H1 (cell line): Measurements from ENCODE around the gene PHKA2. TPM values are rescaled to one million over a fixed set of nuclear protein-coding genes. Genes with fewer than 3 reads are reported as not detected.

Source experiments
- CTCF ChIA-PET: fragments of 300-600 bp; sonication (Branson Sonifier 250); formaldehyde crosslinking; loops from one replicate; lab custom pipeline; 2021; ENCODE audit not compliant: partially characterized antibody; lab: Charles Lee
- POLR2A ChIA-PET: fragments of 300-600 bp; sonication (Branson Sonifier 250); formaldehyde crosslinking; loops from one replicate; lab custom pipeline; 2021; ENCODE audit warnings: inconsistent platforms; ENCODE audit not compliant: partially characterized antibody; lab: Charles Lee
- DNase-seq, 2 experiments: peaks; one replicate each; pipeline versions ENCODE4 v3.0.0 to v3.0.0-alpha.2; 2010 to 2022; ENCODE audit warnings: low spot score in 2 of 2, low read depth in 1 of 2, mixed read lengths in 1 of 2
- FAIRE-seq: peaks from 2 replicates; lab custom pipeline; 2011; peaks lifted over from hg19 to GRCh38; lab: Jason Lieb, UNC
- H2AFZ ChIP-seq: 2 replicates; pipeline ENCODE4 v1.8.1; 2012; ENCODE audit warnings: low read length, inconsistent platforms
- H2AK5ac ChIP-seq: 2 replicates; pipeline ENCODE4 v1.6.1; 2013; ENCODE audit warnings: low read depth, low read length
- H2BK120ac ChIP-seq: replicated peaks from 2 replicates; pipeline ENCODE3; 2013; ENCODE audit warnings: low read depth, low read length, inconsistent platforms
- H2BK12ac ChIP-seq: 2 replicates; pipeline ENCODE4 v1.6.1; 2013; ENCODE audit warnings: low read depth, low read length
- H2BK15ac ChIP-seq: 2 replicates; pipeline ENCODE4 v1.6.1; 2013; ENCODE audit warnings: low read length
- H2BK20ac ChIP-seq: 2 replicates; pipeline ENCODE4 v1.6.1; 2013; ENCODE audit warnings: low read length
- H2BK5ac ChIP-seq: 2 replicates; pipeline ENCODE4 v1.6.1; 2013; ENCODE audit warnings: low read depth, low read length
- H3K14ac ChIP-seq: 2 replicates; pipeline ENCODE4 v1.6.1; 2013; ENCODE audit warnings: inconsistent platforms; ENCODE audit not compliant: insufficient read length
- H3K18ac ChIP-seq: 2 replicates; pipeline ENCODE4 v1.6.1; 2013; ENCODE audit warnings: low read length; ENCODE audit errors: extremely low read depth
- H3K23ac ChIP-seq: 2 replicates; pipeline ENCODE4 v1.6.1; 2013; ENCODE audit warnings: inconsistent platforms; ENCODE audit not compliant: insufficient read length
- H3K23me2 ChIP-seq: 2 replicates; pipeline ENCODE4 v1.6.1; 2013; ENCODE audit warnings: low read depth, low read length
- H3K27ac ChIP-seq: 2 replicates; pipeline ENCODE4 v1.6.1; 2011; ENCODE audit warnings: low read depth, low read length, inconsistent platforms
- H3K27me3 ChIP-seq, 4 experiments: replicated peaks in 1 of 4; 1 replicate in 1 of 4; 2 replicates in 3 of 4; pipeline versions ENCODE4 v1.6.1 to v1.8.1; 2011 to 2013; ENCODE audit warnings: low read length in 3 of 4, mild to moderate bottlenecking in 3 of 4, inconsistent platforms in 2 of 4, mixed read lengths in 2 of 4, moderate library complexity in 1 of 4; ENCODE audit not compliant: control insufficient read depth in 3 of 4, insufficient read depth in 3 of 4; ENCODE audit errors: extremely low read depth in 1 of 4
- H3K36me3 ChIP-seq, 4 experiments: 2 replicates each; pipeline versions ENCODE4 v1.6.1 to v1.8.1; 2011 to 2013; ENCODE audit warnings: mild to moderate bottlenecking in 4 of 4, low read length in 3 of 4, moderate library complexity in 2 of 4, control low read depth in 1 of 4, inconsistent platforms in 1 of 4; ENCODE audit not compliant: insufficient read depth in 4 of 4, control insufficient read depth in 2 of 4
- H3K4ac ChIP-seq: replicated peaks from 2 replicates; pipeline ENCODE3; 2013; ENCODE audit warnings: low read length, low read depth, mixed read lengths, inconsistent platforms; ENCODE audit not compliant: insufficient read length
- H3K4me1 ChIP-seq, 4 experiments: replicated peaks in 1 of 4; 1 replicate in 1 of 4; 2 replicates in 3 of 4; pipeline versions ENCODE4 v1.6.1 to v1.8.1; 2011 to 2013; ENCODE audit warnings: low read length in 3 of 4, inconsistent platforms in 2 of 4, mixed read lengths in 1 of 4; ENCODE audit not compliant: insufficient read depth in 4 of 4, control insufficient read depth in 3 of 4
- H3K4me2 ChIP-seq, 2 experiments: 2 replicates each; pipeline versions ENCODE4 v1.6.1 to v1.8.1; 2011 to 2013; ENCODE audit warnings: low read depth in 2 of 2, low read length in 2 of 2, control low read depth in 1 of 2, inconsistent platforms in 1 of 2, mild to moderate bottlenecking in 1 of 2; ENCODE audit not compliant: insufficient read depth in 1 of 2
- H3K4me3 ChIP-seq, 4 experiments: fragments of 200-600, 300-600 bp in 1 of 4; sonication (generic), shearing (Covaris generic), sonication (Bioruptor Twin) in 1 of 4; 2 replicates each; pipeline versions ENCODE4 v1.5.1 to v1.8.1; 2011 to 2016; ENCODE audit warnings: low read length in 4 of 4, low read depth in 3 of 4, control low read depth in 2 of 4, inconsistent platforms in 2 of 4, mild to moderate bottlenecking in 2 of 4, mixed read lengths in 1 of 4, moderate library complexity in 1 of 4; ENCODE audit not compliant: insufficient read depth in 2 of 4; ENCODE audit errors: extremely low read depth in 1 of 4
- H3K56ac ChIP-seq: replicated peaks from 2 replicates; pipeline ENCODE3; 2013; ENCODE audit warnings: low read depth, mild to moderate bottlenecking, mixed read lengths, low read length, inconsistent platforms; ENCODE audit not compliant: insufficient read length
- H3K79me1 ChIP-seq: 2 replicates; pipeline ENCODE4 v1.6.1; 2013; ENCODE audit warnings: low read depth, low read length, control low read depth
- H3K79me2 ChIP-seq, 2 experiments: 2 replicates each; pipeline versions ENCODE4 v1.6.1 to v1.8.1; 2012 to 2013; ENCODE audit warnings: low read length in 2 of 2, mild to moderate bottlenecking in 2 of 2, inconsistent platforms in 1 of 2; ENCODE audit not compliant: insufficient read depth in 2 of 2, control insufficient read depth in 1 of 2
- H3K9ac ChIP-seq, 4 experiments: replicated peaks in 1 of 4; 1 replicate in 1 of 4; 2 replicates in 3 of 4; pipeline versions ENCODE4 v1.6.1 to v1.8.1; 2011 to 2013; ENCODE audit warnings: low read depth in 3 of 4, low read length in 3 of 4, control low read depth in 2 of 4, mild to moderate bottlenecking in 2 of 4, moderate library complexity in 2 of 4, inconsistent platforms in 1 of 4; ENCODE audit errors: extremely low read depth in 1 of 4
- H3K9me3 ChIP-seq, 2 experiments: 2 replicates each; pipeline versions ENCODE4 v1.6.1 to v1.8.1; 2012 to 2013; ENCODE audit warnings: mild to moderate bottlenecking in 2 of 2, moderate library complexity in 2 of 2, control low read depth in 1 of 2, inconsistent platforms in 1 of 2, low read depth in 1 of 2, low read length in 1 of 2, mixed read lengths in 1 of 2; ENCODE audit not compliant: insufficient read depth in 2 of 2
- H4K20me1 ChIP-seq, 2 experiments: replicated peaks in 1 of 2; 2 replicates each; pipeline versions ENCODE3 to v1.8.1; 2011 to 2013; ENCODE audit warnings: inconsistent platforms in 2 of 2, low read length in 2 of 2, mild to moderate bottlenecking in 1 of 2; ENCODE audit not compliant: insufficient read depth in 2 of 2, control insufficient read depth in 1 of 2
- H4K5ac ChIP-seq: 2 replicates; pipeline ENCODE4 v1.6.1; 2013; ENCODE audit warnings: low read length, low read depth, mixed read lengths, inconsistent platforms; ENCODE audit not compliant: insufficient read length
- H4K8ac ChIP-seq: 2 replicates; pipeline ENCODE4 v1.8.0; 2013; ENCODE audit warnings: mild to moderate bottlenecking, moderate library complexity, low read length, inconsistent platforms; ENCODE audit not compliant: insufficient read depth; ENCODE audit errors: extremely low read depth
- H4K91ac ChIP-seq: replicated peaks from 2 replicates; pipeline ENCODE3; 2013; ENCODE audit warnings: low read length, mixed read lengths, inconsistent platforms; ENCODE audit not compliant: insufficient read length
- ASH2L ChIP-seq: fragments of 200-600, 300-600 bp; sonication (generic); IDR thresholded peaks from one replicate; pipeline ENCODE4 v1.7.1; 2017; ENCODE audit warnings: low read length
- BRCA1 ChIP-seq: IDR thresholded peaks from 2 replicates; pipeline ENCODE4 v1.6.1; 2012; ENCODE audit warnings: low read depth, low read length, improper control_type of control experiment
- CHD2 ChIP-seq: IDR thresholded peaks from 2 replicates; pipeline ENCODE4 v1.6.1; 2012; ENCODE audit warnings: low read length, improper control_type of control experiment
- CREB1 ChIP-seq: IDR thresholded peaks from 2 replicates; pipeline ENCODE4 v1.6.1; 2012; ENCODE audit warnings: inconsistent platforms
- CTBP2 ChIP-seq: IDR thresholded peaks from 2 replicates; pipeline ENCODE4 v1.7.0; 2011; ENCODE audit warnings: borderline replicate concordance, mild to moderate bottlenecking, moderate library complexity, mixed read lengths, low read length; ENCODE audit not compliant: insufficient read depth, insufficient read length
- HDAC2 ChIP-seq, 2 experiments: fragments of 300-600 bp in 1 of 2; sonication (generic) in 1 of 2; IDR thresholded peaks; 2 replicates each; pipeline ENCODE4 v1.6.1; 2011 to 2012; ENCODE audit warnings: low read depth in 2 of 2, low read length in 2 of 2, mild to moderate bottlenecking in 2 of 2, moderate library complexity in 2 of 2, borderline replicate concordance in 1 of 2, inconsistent platforms in 1 of 2
- HDAC6 ChIP-seq: IDR thresholded peaks from one replicate; pipeline ENCODE4 v1.7.1; 2012; ENCODE audit warnings: low read depth, mild to moderate bottlenecking, inconsistent platforms, low read length, moderate library complexity
- JUN ChIP-seq: IDR thresholded peaks from 2 replicates; pipeline ENCODE4 v1.6.1; 2011; ENCODE audit warnings: low read depth, mild to moderate bottlenecking, improper control_type of control experiment, low read length
- MAFK ChIP-seq: IDR thresholded peaks from 2 replicates; pipeline ENCODE4 v1.6.1; 2012; ENCODE audit warnings: low read depth, mild to moderate bottlenecking, improper control_type of control experiment, low read length
- NRF1 ChIP-seq: IDR thresholded peaks from 2 replicates; pipeline ENCODE4 v1.6.1; 2011; ENCODE audit warnings: mild to moderate bottlenecking, low read depth, low read length, improper control_type of control experiment
- POLR2A ChIP-seq, 2 experiments: IDR thresholded peaks; 1 replicate in 1 of 2; 2 replicates in 1 of 2; pipeline ENCODE4 v1.6.1; 2011; ENCODE audit warnings: low read depth in 2 of 2, low read length in 2 of 2, mild to moderate bottlenecking in 2 of 2; ENCODE audit errors: control extremely low read depth in 1 of 2
- POLR2AphosphoS5 ChIP-seq: IDR thresholded peaks from 2 replicates; pipeline ENCODE4 v1.6.1; 2011; ENCODE audit warnings: low read depth, low read length
- RFX5 ChIP-seq: IDR thresholded peaks from 2 replicates; pipeline ENCODE4 v1.6.1; 2011; ENCODE audit warnings: low read depth, low read length, improper control_type of control experiment, borderline replicate concordance
- RNF2 ChIP-seq: fragments of 200-900, 300-1000 bp; sonication (generic); IDR thresholded peaks from 2 replicates; pipeline ENCODE4 v1.7.1; 2016; ENCODE audit warnings: borderline replicate concordance, low read depth, mild to moderate bottlenecking, antibody characterized with exemption, low read length; ENCODE audit not compliant: poor library complexity, severe bottlenecking; ENCODE audit errors: missing control alignments
- TAF1 ChIP-seq: IDR thresholded peaks from 2 replicates; pipeline ENCODE4 v1.6.1; 2011; ENCODE audit warnings: mild to moderate bottlenecking, low read depth, low read length
- TAF7 ChIP-seq: optimal IDR thresholded peaks from 2 replicates; pipeline ENCODE3; 2011; ENCODE audit warnings: low read depth, mild to moderate bottlenecking, inconsistent platforms, low read length, moderate library complexity, borderline replicate concordance
- WGBS, 2 experiments: shearing (Covaris generic) in 1 of 2; methylation state at CpG; one replicate each; pipeline versions ENCODE4 v1.1.6 to v1.1.7; 2013 to 2015; ENCODE audit warnings: low lambda C conversion rate in 2 of 2, mixed read lengths in 2 of 2, inconsistent platforms in 1 of 2, low coverage in 1 of 2, missing lambda C conversion rate in 1 of 2; ENCODE audit not compliant: insufficient replicate concordance in 2 of 2, insufficient coverage in 1 of 2, insufficient read length in 1 of 2; ENCODE audit errors: extremely low coverage in 1 of 2, missing lambda C conversion rate in 1 of 2; 5-methylcytosine and 5-hydroxymethylcytosine counted together
- polyA plus RNA-seq, 7 experiments: library from polyadenylated mRNA; depleted of rRNA in 3 of 7; stranded (reverse) in 5 of 7; unstranded in 2 of 7; fragments of >200 nt in 5 of 7; fragments of 200-250 nt in 2 of 7; gene quantifications; 1 replicate in 5 of 7; 2 replicates in 1 of 7; 4 replicates in 1 of 7; pipeline versions ENCODE4 v1.2.1 to v1.2.3, GENCODE V29; 2011 to 2013; ENCODE audit warnings: missing spikeins in 2 of 7, mixed read lengths in 2 of 7
- total RNA-seq: library from RNA; stranded (reverse); fragmentation: NEBNext Ultra II Directional; extraction: Animal tissue kit (Norgen Biotek cat#: 25700); gene quantifications from 2 replicates; pipeline ENCODE4 v1.2.1, GENCODE V29; 2021

The PHKA2 gene
- total and polyA plus RNA-seq, 2 of the 8 experiments (the other 6 are each of a cell fraction or from before 2014, with no cell fraction given) = 28.1 to 35.8 TPM

- no peak overlapping the region for H2AK5ac ChIP-seq
- FAIRE-seq (no peak), DNase-seq (no peak)
- no peak overlapping the region for H3K9ac ChIP-seq
- H4K91ac ChIP-seq = no peak overlapping the region
- H3K79me2 ChIP-seq = no peaks in the 10 kb centered on the region
- H3K18ac ChIP-seq = no peak overlapping the region
- H3K14ac ChIP-seq = no peak overlapping the region
- H3K4ac ChIP-seq = no peak overlapping the region
- no peak overlapping the region for H2AFZ ChIP-seq
- no peaks in the 10 kb centered on the region for H3K79me1 ChIP-seq
- H3K4me1 ChIP-seq = no peaks in the 10 kb centered on the region
- H4K8ac ChIP-seq = no peak overlapping the region
- no peak overlapping the region for H2BK15ac ChIP-seq
- no peaks in the 10 kb centered on the region for H3K27me3 ChIP-seq
- H3K56ac ChIP-seq = no peak overlapping the region
- H2BK5ac ChIP-seq = no peak overlapping the region
- ChIA-PET POLR2A (no interaction called here), CTCF (no interaction called here)
- H3K27ac ChIP-seq = no peak overlapping the region
- no peak overlapping the region for H3K4me2 ChIP-seq
- peaks cover 0 to 2% of the 10 kb centered on the region in 2 experiments for H4K20me1 ChIP-seq
- no peaks in the 10 kb centered on the region for H3K23me2 ChIP-seq
- no peak overlapping the region for H4K5ac ChIP-seq
- no peak overlapping the region for H3K4me3 ChIP-seq
- H2BK20ac ChIP-seq = no peak overlapping the region
- H3K23ac ChIP-seq = no peak overlapping the region
- no peaks in the 10 kb centered on the region for H3K9me3 ChIP-seq
- H3K36me3 ChIP-seq = no peaks in the 10 kb centered on the region; a peak in 1 of 8 replicates
- H2BK12ac ChIP-seq = no peak overlapping the region
- no peak overlapping the region for H2BK120ac ChIP-seq
- 71% methylated on average over 3 of the region's 4 CpGs; no CpG with 5 or more reads in 1 of the 2 experiments for WGBS, 2 experiments
- TF ChIP-seq CTBP2 = no peak
- no peak for TF ChIP-seq BRCA1
- no peak for TF ChIP-seq TAF7
- TF ChIP-seq POLR2AphosphoS5 = no peak
- no peak for TF ChIP-seq MAFK
- TF ChIP-seq POLR2A (IDR thresholded peaks at IDR 0.05; ENCODE audit: control extremely low read depth in 1 of 2, low read depth in 2 of 2, low read length in 2 of 2) = no peak
- TF ChIP-seq TAF1 = no peak
- no peak for TF ChIP-seq RFX5
- no peak for TF ChIP-seq HDAC6
- TF ChIP-seq ASH2L = no peak
- TF ChIP-seq JUN = no peak
- no peak for TF ChIP-seq HDAC2 (IDR thresholded peaks at IDR 0.05; ENCODE audit: borderline replicate concordance in 1 of 2, low read depth in 2 of 2, low read length in 2 of 2)
- TF ChIP-seq RNF2 = no peak
- no peak for TF ChIP-seq NRF1
- no peak for TF ChIP-seq CREB1
- TF ChIP-seq CHD2 = no peak
These were observed 19.9 kb downstream of the PHKA2 start for GRCh38 chrX:18964026-18964425.
